ENCODE results near the gene SRCIN1. TPM values are rescaled to one million over a fixed set of nuclear protein-coding genes. Genes with fewer than 3 reads are reported as not detected.
"Not testable (repeated sequence)": the region's sequence is repeated elsewhere in the genome, so short reads cannot be mapped to it uniquely, and the experiment has no call there.

Gene SRCIN1
- total RNA-seq, 1 experiment from 2014 or later, result 16.7 TPM

DNA sequence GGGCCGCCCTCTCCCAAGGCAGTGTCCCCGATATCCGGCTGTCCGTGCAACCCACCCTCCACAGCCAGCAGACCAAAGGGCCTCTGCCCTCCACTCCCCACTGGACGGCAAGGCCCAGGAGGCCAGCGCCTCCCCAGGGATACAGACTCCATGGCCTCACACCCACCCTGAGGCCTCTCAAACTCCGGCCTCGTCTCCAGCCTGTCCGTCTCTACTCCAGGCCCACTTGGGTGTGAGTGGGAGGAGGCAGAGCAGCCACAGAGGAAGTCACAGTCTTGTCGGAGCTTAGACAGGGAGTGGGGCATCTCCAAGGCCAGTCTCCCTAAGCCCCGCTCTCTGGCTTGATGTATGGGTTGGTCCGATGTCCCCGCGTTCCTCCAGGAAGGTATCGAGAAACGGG lies 73.3 kb downstream of the SRCIN1 start:
- no peak for DNase-seq
- no peaks in the 10 kb centered on the region for H3K4me1 ChIP-seq (replicated peaks; ENCODE audit: insufficient read depth)
- H3K9me2 ChIP-seq (ENCODE audit: insufficient read depth), result no peaks in the 10 kb centered on the region
- H3F3A ChIP-seq (ENCODE audit: insufficient read depth, low read depth), result peaks cover 9% of the 10 kb centered on the region
- no peak overlapping the region for H3K27ac ChIP-seq
- no peaks in the 10 kb centered on the region for H3K79me2 ChIP-seq (ENCODE audit: low read depth)
- H3K27me3 ChIP-seq (ENCODE audit: insufficient read depth, low read depth), result peaks cover 4% of the 10 kb centered on the region; the same call in 1 of the 2 replicates
- TF ChIP-seq CTCF (conservative IDR thresholded peaks at IDR 0.05) (no peak), EZH2 (IDR thresholded peaks at IDR 0.05; ENCODE audit: low read depth) (no peak)
- H3K4me2 ChIP-seq, result no peak overlapping the region
- H3K9me3 ChIP-seq (ENCODE audit: insufficient read depth, low read depth), result no peaks in the 10 kb centered on the region
- intact Hi-C loops (cut with micrococcal nuclease; ENCODE audit: unreplicated experiment), result no loop called here
- H3K36me3 ChIP-seq (ENCODE audit: low read depth), result no peaks in the 10 kb centered on the region
- BruUV-seq (replicated peaks), result no TSS peak
- CTCF ChIA-PET, result no interaction called here
- POLR2A ChIA-PET (ENCODE audit: unreplicated experiment), result no interaction called here
- no peak overlapping the region for H2AFZ ChIP-seq
- no peak overlapping the region for H3K4me3 ChIP-seq
- H4K20me1 ChIP-seq (ENCODE audit: insufficient read depth), result no peaks in the 10 kb centered on the region

DNA sequence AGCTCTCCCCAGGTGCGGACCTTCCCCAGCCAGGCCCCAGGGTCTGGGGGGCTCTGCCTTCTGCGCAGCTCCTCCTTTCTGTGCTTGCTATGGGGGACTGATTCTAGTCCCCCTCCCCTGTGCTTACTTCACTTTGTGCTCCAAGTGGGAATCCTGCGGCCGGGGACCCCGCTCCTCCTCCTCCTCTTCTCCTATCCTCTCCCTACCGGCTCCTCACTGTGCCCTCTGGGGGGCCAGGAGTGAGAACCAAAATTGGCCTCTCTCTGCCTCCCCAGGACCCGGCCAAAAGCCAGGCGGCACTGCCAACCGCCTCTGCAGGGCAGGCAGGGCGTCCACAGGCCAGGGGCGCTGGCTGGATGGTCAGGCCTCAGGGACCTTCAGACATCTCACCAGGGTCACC lies 74.0 kb downstream of the SRCIN1 start:
- BruUV-seq (replicated peaks); CTCF ChIA-PET; H3K36me3 ChIP-seq (ENCODE audit: low read depth); H3K4me3 ChIP-seq; H3K27me3 ChIP-seq (ENCODE audit: insufficient read depth, low read depth); DNase-seq; H3K9me3 ChIP-seq (ENCODE audit: insufficient read depth, low read depth); H3K9me2 ChIP-seq (ENCODE audit: insufficient read depth); POLR2A ChIA-PET (ENCODE audit: unreplicated experiment); H4K20me1 ChIP-seq (ENCODE audit: insufficient read depth); H3F3A ChIP-seq (ENCODE audit: insufficient read depth, low read depth); H3K27ac ChIP-seq; H3K79me2 ChIP-seq (ENCODE audit: low read depth); H3K4me1 ChIP-seq (replicated peaks; ENCODE audit: insufficient read depth); H3K4me2 ChIP-seq; H2AFZ ChIP-seq; intact Hi-C loops (cut with micrococcal nuclease; ENCODE audit: unreplicated experiment): not testable (repeated sequence)

- H3K27ac ChIP-seq; H3K9me2 ChIP-seq (ENCODE audit: insufficient read depth); H4K20me1 ChIP-seq (ENCODE audit: insufficient read depth): not testable (repeated sequence)
Measured at GRCh38 chr17:38530856-38531255, 74.9 kb downstream of the SRCIN1 start.

GRCh38 chr17:38528141-38528540 lies 77.6 kb downstream of the SRCIN1 start:
- H3K36me3 ChIP-seq (ENCODE audit: low read depth); H3K4me2 ChIP-seq; H3F3A ChIP-seq (ENCODE audit: insufficient read depth, low read depth); H3K9me2 ChIP-seq (ENCODE audit: insufficient read depth); H4K20me1 ChIP-seq (ENCODE audit: insufficient read depth); H3K27ac ChIP-seq; intact Hi-C loops (cut with micrococcal nuclease; ENCODE audit: unreplicated experiment); POLR2A ChIA-PET (ENCODE audit: unreplicated experiment); H3K4me1 ChIP-seq (replicated peaks; ENCODE audit: insufficient read depth); H3K9me3 ChIP-seq (ENCODE audit: insufficient read depth, low read depth); BruUV-seq (replicated peaks); DNase-seq; H2AFZ ChIP-seq; H3K4me3 ChIP-seq; H3K27me3 ChIP-seq (ENCODE audit: insufficient read depth, low read depth); CTCF ChIA-PET; H3K79me2 ChIP-seq (ENCODE audit: low read depth): not testable (repeated sequence)

More at GRCh38 chr17:38530856-38531255, 74.9 kb downstream of the SRCIN1 start:
- BruUV-seq (replicated peaks); POLR2A ChIA-PET (ENCODE audit: unreplicated experiment); DNase-seq; H3F3A ChIP-seq (ENCODE audit: insufficient read depth, low read depth); H3K79me2 ChIP-seq (ENCODE audit: low read depth); H3K4me2 ChIP-seq; H3K4me1 ChIP-seq (replicated peaks; ENCODE audit: insufficient read depth); H2AFZ ChIP-seq; H3K36me3 ChIP-seq (ENCODE audit: low read depth); CTCF ChIA-PET; H3K9me3 ChIP-seq (ENCODE audit: insufficient read depth, low read depth); H3K4me3 ChIP-seq; H3K27me3 ChIP-seq (ENCODE audit: insufficient read depth, low read depth); intact Hi-C loops (cut with micrococcal nuclease; ENCODE audit: unreplicated experiment): not testable (repeated sequence)

- H3K4me1 ChIP-seq (replicated peaks; ENCODE audit: insufficient read depth); H3K9me2 ChIP-seq (ENCODE audit: insufficient read depth); H3F3A ChIP-seq (ENCODE audit: insufficient read depth, low read depth); H3K36me3 ChIP-seq (ENCODE audit: low read depth); H2AFZ ChIP-seq; H3K4me3 ChIP-seq; H3K27me3 ChIP-seq (ENCODE audit: insufficient read depth, low read depth); BruUV-seq (replicated peaks); CTCF ChIA-PET; H3K27ac ChIP-seq; POLR2A ChIA-PET (ENCODE audit: unreplicated experiment); intact Hi-C loops (cut with micrococcal nuclease; ENCODE audit: unreplicated experiment); H4K20me1 ChIP-seq (ENCODE audit: insufficient read depth); DNase-seq; H3K4me2 ChIP-seq; H3K79me2 ChIP-seq (ENCODE audit: low read depth); H3K9me3 ChIP-seq (ENCODE audit: insufficient read depth, low read depth): not testable (repeated sequence)
Measured at GRCh38 chr17:38526526-38526925, 79.2 kb downstream of the SRCIN1 start.

Measured in PC-9 (cell line).